ENCODE measurements around the gene SPRY4.
"Not testable (repeated sequence)": the region's sequence is repeated elsewhere in the genome, so short reads cannot be mapped to it uniquely, and the experiment has no call there.

Gene SPRY4

GRCh38 chr5:142290577-142291299 lies 34.1 kb downstream of the SPRY4 start:
- no peak for DNase-seq

DNA sequence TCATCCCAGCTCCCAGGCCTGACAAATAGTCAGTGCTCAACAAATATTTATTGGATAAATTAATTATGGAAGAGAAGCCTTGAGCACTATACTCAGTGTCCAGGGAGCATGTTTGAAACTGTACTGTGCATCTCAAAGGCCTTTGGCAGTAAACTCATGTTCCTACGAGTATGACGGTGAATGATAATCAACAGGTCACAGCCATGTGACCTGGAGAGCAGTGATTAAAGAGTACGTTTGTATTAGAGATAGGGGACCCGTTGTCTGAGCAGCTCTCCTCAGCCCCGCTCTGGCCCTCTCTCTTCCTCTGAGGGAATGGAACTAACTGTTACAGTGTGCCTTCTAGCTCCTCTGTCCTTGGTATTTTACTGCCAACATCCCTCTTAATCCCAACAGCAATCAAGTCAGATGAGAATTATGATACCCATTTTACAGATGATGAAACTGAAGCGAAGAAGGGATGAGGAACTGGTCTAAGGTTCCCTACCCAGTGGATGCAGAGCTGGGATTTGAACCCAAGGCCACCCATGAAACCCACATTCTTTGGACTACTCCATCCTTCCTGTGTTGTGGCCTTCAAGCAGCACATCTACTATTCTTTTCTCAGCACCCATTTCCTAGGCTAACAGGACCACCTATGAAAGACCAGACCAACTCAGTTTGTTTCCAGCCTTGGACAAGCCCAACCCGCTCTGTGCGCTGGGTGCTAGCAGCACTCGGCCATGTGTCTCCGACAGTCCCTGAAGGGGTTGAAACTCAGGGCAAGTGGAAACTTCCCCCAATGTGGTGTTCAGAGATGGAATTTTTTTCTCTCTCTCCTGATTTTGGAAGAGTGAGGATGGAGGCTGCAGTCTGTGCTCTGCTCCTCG lies 34.9 kb downstream of the SPRY4 start:
- no peak for DNase-seq

- DNase-seq, result no peak
Measured at GRCh38 chr5:142287973-142288313, 36.9 kb downstream of the SPRY4 start.

- no peak for DNase-seq
Measured at GRCh38 chr5:142287096-142287972, 37.5 kb downstream of the SPRY4 start.

DNA sequence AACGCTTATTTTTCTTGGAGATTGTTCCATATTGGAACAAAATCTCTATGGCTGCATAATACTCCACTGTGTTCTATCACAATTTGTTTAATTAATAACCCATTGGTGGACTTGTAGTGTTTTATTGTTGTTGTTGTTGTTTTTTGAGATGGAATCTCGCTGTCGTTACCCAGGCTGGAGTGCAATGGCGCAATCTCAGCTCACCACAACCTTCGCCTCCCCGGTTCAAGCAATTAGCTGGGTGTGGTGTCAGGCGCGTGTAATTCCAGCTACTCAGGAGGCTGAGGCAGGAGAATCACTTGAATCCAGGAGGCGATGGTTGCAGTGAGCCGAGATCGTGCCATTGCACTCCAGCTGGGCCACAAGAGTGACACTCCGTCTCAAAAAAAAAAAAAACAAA lies 38.7 kb downstream of the SPRY4 start:
- no peak for DNase-seq

GRCh38 chr5:142283304-142283703 lies 41.5 kb downstream of the SPRY4 start:
- no peak for DNase-seq

- DNase-seq, result no peak
Measured at GRCh38 chr5:142281966-142282365, 42.9 kb downstream of the SPRY4 start.

- no peak for DNase-seq
Measured at GRCh38 chr5:142281008-142281367, 43.8 kb downstream of the SPRY4 start.

GRCh38 chr5:142280066-142281007 lies 44.5 kb downstream of the SPRY4 start:
- no peak for DNase-seq

DNA sequence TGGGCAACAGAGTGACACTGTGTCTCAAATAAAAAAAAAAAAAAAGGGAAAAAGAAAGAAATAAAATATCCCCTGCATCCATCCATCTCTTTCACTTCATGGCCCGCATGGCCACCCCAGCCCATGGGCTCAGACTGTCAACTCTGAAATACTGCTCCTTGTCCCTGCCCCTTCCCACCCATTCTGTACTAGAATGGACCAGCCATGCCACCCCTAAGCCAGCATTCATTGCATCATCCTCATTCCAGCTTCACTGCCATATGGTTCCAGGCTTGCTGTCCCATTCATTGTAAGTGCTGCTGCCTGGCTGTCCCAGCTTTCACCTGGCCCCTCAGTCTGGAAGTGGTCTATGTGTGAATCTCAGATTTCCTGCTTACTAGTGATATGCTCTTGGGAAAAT lies 46.2 kb downstream of the SPRY4 start:
- no peak for DNase-seq

GRCh38 chr5:142277796-142278195 lies 47.0 kb downstream of the SPRY4 start:
- no peak for DNase-seq

DNA sequence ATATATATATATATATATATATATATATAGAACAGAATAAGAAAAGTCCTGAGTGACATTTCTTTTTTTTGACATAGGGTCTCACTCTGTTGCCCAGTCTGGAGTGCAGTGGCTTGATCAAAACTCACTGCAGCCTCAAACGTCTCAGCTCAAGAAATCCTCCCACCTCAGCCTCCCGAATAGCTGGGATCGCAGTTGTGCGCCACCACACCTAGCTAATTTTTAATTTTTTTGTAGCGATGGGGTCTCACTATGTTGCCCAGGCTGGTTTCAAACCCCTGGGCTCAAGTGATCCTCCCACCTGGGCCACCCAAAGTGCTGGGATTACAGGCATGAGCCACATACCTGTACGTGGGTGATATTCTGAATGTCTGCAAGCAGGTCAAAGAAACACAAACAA lies 48.3 kb downstream of the SPRY4 start:
- DNase-seq, result no peak

DNA sequence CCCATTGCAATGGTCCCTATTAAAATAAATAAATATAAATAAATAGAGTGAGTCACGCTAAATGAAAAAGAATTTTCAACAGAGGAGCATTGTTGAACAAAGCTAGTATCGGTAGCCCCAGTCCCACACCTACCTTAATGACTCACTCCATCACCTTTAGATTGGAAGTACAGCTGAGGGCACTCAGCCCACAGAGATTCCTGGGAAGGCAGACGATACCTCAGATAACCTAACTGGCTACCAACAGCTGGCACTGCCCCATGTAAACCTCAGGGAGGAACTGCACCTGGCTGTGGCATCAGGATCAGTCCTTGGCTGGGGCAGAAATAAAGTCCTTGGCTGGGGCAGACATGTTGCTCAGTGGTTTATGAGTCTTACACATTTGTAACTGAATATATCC lies 49.3 kb downstream of the SPRY4 start:
- DNase-seq, result no peak

- DNase-seq, result not testable (repeated sequence)
Measured at GRCh38 chr5:142272596-142272995, 52.2 kb downstream of the SPRY4 start.

DNA sequence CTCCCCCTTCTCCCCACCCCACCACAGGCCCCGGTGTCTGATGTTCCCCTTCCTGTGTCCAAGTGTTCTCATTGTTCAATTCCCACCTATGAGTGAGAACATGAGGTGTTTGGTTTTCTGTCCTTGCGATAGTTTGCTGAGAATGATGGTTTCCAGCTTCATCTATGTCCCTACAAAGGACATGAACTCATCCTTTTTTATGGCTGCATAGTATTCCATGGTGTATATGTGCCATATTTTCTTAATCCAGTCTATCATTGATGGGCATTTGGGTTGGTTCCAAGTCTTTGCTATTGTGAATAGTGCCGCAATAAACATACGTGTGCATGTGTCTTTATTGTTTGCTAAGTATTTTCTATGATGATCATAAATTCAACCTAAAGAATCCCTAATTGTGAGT lies 60.7 kb downstream of the SPRY4 start:
- DNase-seq, result not testable (repeated sequence)

- no peak for DNase-seq
Measured at GRCh38 chr5:142263346-142263745, 61.5 kb downstream of the SPRY4 start.

- DNase-seq, result no peak
Measured at GRCh38 chr5:142262683-142263082, 62.1 kb downstream of the SPRY4 start.

Measured in CD4-positive, alpha-beta T cell treated with Interferon alpha-2 for 1 hour (primary cell).